Activated gamma-delta T cell treated with Interleukin-2 at 50 U/mL for 16 hours (primary cell): ENCODE data around the gene TNFRSF19.

Experiments used
- DNase-seq: peaks from one replicate; pipeline ENCODE4 v3.0.0-alpha.2; 2020

The TNFRSF19 gene

DNA sequence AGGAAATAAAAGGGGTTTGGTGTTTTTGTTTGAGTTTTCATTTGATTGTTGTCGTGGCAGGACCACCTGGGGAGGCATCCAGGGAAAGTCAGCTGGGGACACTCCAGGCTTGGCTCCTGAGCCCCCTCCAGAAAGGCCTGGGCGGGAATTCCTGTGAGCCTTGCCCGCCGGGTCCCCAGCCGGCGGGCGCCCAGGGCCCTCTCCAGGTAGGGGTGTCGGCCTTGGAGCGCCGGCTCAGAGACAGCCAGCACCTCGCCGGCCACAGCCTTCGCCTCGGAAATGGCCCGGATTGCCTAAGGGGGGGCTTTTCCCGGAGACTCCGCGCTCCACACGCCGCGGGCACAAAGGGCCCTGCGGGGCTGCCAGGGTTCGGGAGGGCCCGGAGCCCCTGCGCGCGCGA is 125.0 kb downstream of the TNFRSF19 start:
- DNase-seq = no peak

DNA sequence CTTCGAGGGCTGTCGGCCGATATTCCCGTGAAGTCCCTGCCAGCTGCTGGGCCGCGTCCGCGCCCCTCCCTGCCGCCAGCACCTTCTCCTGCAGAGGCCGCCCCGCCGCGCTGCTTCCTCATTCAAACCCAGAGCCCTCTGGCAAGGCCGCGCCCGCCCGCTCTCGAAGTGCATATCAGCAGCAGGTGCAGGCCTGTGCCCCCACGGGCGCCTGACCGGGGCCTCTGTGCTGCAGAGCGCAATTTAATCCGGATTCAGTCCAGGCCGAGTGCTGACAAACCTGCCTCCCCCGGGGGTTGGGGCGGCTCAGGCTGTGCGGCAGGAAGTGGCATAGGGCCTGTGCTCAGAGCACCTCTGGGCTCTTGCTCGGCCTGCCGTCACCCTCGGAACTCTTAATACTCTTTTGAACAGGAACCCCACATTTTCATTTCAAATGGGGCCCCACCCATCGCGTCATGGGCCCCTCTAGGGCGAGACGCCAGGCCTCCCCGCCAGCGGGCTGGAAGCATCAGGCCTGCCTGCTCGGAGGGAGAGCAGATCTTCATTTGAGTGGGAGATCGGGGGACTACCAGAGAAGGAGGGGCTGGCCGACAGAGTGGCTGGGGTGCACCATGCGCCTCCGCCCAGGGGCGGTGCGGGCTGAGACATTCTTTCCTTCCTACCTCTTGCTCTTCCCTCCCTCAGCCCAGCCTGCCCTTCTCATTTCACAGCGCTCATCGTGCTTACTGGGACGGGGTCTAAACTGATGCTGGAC is 125.7 kb downstream of the TNFRSF19 start:
- peak; percentile 62 for DNase-seq

DNA sequence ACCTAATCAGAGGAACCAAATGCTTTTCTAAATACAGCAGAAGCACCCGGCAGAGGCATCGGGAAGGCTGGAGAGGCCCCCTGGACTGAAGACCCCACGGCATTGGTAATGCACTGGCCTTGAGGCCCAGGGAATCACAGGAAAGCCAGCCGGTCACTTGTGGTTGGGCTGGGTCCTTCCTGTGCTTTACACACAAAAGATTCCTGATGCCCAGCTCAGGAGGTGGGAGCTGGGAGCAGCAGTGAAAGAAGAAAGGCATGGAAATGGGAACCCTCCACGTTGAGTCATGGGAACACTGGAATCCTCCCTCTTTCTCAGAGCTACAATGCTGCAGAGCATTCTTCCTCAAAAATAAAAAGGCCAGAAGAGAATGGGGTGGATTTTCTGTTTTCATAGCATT is 126.4 kb downstream of the TNFRSF19 start:
- no peak for DNase-seq

DNA sequence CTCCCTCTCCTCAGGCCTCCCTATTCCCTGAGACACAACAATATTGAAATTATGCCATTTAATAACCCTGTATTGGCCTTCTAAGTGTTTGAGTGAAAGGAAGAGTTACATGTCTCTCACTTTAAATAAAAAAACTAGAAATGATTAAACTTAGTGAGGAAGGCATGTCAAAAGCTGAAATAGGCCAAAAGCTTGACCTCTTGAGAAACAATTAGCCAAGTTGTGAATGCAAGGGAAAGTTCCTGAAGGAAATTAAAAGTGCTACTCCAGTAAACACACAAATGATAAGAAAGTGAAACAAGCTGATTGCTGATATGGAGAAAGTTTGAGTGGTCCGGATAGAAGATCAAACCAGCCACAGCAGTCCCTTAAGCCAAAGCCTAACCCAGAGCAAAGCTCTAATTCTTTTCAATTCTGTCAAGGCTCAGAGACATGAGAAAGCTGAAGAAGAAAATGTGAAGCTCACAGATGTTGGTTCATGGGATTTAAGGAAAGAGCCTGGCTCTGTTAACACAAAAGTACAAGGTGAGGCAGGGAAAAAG is 127.6 kb downstream of the TNFRSF19 start:
- no peak for DNase-seq

DNA sequence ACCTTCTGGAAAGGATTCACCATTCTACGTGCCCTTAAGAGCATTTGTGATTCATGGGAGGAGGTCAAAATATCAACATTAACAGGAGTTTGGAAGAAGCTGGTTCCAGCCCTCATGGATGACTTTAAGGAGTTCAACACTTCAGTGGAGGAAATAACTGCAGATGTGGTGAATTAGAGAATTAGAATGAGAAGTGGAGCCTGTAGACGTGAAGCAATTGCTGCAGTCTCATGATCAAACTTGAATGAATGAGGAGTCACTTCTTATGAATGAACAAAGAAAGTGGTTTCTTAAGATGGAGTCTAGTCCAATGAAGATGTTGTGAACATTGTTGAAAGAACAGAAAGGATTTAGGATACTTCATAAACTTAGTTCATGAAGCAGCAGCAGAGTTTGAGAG is 129.1 kb downstream of the TNFRSF19 start:
- DNase-seq = no peak

DNA sequence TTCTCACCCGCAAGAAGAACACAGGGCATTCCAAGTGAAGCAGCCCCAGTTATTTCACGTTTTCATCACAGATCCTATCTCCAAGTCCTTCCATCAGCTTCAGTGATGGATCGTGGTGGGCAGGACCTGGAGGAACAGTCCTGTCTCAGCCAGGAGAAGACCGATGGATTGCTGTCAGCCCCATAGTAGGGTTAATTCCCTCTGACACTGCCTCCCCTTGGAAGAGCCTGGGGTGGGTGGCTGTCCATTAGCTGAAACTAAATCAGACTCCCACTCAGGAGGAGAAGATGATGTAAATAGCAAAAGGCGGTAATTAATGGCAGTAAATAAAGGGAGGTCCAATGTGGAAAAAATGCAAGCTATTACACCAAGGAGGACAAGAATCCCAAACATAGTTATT is 131.0 kb downstream of the TNFRSF19 start:
- DNase-seq = no peak

DNA sequence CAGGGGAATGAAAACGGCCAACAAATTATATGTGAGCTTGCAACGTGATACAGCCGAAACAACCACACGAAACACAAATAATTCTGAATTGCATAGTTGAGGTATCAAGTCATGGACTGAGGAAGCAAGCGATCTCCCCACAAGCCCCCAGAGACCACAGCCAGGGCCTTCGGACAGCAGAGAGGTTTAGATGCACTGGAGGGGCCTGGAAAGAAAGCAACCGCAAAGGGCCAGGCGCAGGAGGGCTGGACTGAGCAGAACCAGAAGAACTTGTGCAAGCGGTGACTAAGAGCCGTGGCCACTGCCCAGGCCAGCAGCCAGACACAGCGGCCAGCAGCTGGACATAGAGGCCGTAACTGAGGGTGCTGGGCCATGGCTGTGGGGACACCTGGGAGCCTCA is 131.4 kb downstream of the TNFRSF19 start:
- DNase-seq = no peak

DNA sequence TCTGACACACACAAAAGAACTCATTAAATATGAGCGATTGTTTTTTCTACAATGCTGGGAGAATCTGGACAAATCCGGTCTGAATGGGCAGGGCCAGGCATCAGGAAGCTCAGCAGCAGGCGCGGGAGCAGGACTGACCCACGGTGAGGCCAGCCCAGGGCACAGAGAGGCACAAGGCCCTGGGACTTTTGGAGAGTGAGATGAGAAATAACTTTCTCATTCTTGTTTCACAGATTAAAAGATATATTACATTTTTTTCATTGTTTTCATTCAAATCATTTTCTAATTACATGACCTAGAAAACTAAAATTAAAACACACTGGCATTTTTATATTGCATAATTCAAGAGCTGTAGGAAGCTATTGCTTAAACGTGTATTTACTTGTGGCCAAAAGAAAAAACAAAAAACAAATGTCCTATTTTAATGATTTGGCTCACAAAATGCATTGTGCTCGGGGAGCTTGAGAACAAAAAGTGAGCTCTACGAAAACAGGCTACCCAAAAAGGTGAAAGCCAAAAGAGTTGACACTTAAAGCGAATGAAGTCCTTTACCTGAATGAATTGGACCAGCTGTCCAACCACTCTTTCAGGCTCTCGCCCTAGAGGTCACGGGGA is 133.1 kb downstream of the TNFRSF19 start:
- no peak for DNase-seq

DNA sequence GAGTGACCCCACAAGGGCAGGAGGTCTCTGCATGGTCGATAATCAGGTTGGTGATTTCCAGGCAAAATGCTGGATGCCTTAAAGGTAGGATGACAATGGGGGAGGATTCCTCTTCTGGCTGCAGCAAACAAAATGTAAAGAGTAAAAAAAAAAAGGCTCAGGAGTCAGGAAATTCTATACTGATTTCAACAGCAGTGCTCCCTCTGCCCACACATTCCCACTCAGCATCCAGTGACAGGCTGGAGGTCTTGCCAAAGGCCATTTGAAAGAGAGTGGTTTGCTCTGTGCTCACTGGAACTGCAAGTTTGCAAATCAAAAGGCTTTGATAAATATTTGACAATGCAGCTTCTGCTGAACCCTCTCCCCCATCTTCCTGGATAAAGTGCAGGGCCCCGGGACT is 135.4 kb downstream of the TNFRSF19 start:
- DNase-seq = no peak

DNA sequence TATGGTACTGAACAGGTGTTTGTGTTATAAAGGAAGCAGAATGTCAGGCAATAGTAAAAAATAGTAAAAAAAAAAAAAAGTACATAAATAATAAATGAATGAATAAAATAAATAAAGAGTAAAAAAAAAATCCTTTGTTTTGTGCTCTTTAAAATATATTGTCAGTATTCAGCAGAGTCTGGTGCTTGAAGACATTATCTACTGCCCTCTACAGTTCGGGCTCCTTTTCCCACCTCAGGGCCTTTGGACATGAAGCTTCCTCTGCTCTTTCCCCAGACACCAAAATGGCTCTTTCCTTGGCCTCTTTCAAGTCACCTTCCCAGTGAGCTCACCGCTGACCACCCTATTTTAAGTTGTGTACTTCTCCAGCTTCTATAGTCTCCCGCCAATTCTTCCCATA is 137.5 kb downstream of the TNFRSF19 start:
- no peak for DNase-seq

DNA sequence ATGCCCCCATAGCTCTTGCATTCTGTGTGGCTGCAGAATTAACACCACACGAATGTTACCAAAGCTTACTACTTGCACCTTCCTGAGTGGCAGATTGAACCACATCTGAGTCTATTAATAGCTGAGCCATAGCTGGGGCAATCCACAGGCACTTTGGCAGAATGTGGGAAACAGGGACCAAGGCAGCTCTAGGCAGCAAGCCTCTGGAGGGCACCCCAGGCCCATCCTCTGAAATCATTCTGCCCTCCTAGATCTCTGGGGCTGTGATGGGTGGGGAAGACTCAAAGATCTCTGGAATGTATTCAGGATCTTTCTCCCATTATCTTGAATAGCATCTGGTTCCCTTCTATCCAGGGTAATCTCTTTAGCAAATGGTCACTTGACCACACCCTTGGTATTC is 139.3 kb downstream of the TNFRSF19 start:
- no peak for DNase-seq

DNA sequence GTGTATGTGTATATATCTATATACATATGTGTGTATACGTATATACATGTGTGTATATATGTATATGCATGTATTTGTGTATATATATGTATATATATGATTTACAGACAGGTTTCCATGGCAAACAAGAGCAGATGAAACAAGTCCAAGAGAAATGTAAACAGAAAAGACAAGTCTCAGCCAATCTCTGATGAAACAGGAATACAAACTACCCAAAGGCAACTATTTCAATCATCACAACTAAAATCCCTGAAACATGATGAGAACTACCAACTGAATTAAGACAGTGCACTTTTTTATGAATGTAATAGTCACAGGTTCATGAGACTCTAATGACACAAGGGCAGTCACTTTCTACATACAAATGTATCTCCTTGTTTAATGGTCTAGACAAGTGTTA is 140.2 kb downstream of the TNFRSF19 start:
- DNase-seq = no peak

DNA sequence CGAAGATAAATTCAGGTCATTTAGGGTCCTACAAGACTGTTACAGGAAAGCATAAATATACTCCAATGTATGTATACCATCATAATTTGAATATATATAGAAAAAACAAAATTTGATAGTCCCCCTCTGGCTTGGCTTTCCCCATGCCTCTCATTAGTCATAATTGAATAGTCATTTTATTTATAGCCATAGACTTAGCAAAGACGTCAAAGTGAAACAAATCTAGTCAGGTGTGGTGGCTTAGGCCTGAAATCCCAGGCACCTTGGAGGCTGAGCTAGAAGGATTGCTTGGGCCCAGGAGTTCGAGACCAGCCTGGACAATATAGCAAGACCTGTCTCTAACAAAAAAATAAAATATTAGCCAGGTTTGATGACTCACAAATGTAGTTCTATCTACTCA is 141.1 kb downstream of the TNFRSF19 start:
- no peak for DNase-seq

DNA sequence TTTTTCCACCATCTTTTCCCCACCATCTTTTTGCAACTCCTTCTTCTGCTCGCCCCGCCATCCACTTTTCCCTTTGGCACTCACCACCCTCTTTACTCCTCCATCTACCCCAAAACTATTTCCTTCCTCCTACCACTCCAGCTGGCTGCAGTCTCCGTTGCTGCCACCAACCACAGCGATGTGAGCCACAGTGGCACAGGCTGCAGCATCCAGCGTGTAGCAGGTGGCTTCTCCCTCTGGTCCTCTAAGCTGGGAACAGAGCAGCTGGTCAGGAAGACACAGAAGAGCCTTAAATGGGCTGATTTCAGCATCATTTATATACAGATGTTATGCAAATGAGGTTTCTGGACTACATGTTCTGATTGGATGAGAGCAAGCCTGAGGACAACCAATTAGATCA is 144.5 kb downstream of the TNFRSF19 start:
- DNase-seq = no peak

DNA sequence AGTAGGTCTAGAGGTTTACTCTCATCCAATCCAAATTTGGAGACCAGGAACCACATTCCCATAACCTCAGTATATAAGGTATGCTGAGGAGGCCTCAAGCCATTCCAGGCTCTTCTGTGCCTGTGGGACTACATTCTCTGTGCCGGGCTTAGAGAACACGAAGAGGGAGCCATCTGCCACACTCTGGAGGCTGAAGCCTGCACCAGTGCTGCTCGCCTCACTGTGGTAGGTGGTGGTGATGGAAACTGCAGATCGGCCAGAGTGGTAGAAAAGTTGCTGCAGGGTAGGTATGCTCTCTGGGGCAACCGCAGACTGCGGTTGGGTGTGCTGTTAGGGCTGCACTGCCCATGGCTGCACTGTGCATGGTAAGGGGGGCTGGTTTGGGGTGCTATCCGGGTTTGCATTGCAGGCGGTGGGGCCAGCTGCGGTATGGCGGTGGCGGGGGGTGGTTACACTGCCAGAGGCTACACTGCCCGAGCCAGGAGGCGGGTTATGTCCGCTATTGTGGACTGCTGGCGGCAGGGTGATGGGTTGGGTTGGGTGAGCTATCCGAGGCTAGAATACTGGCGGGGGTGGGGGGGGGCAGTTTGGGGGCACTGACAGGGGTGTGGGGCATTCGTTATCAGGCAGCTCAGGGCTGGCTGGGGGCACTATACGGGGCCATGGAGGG is 145.0 kb downstream of the TNFRSF19 start:
- DNase-seq = no peak

DNA sequence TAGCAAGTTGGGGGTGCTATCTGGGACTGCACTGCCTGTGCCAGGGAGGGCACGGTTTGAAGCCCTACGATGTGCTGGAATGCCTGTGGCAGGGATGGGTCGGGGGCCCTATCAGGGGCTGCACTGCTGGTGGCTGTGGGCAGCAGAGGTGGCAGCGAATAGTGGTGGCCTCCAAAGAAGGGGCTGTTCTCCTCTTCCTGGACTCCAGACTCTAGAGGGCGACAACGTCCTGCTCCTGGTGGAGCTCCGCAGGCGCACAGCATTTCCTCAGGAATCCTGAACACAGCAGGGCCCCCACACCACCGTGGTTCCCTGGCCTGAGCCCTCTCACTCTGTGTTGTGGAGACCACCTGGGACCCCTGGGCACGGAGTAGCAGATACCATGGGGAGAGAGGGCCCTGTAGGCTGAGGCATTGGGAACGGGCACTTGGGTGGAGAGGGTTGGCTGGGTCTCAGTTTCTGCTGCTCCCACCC is 145.6 kb downstream of the TNFRSF19 start:
- no peak for DNase-seq

DNA sequence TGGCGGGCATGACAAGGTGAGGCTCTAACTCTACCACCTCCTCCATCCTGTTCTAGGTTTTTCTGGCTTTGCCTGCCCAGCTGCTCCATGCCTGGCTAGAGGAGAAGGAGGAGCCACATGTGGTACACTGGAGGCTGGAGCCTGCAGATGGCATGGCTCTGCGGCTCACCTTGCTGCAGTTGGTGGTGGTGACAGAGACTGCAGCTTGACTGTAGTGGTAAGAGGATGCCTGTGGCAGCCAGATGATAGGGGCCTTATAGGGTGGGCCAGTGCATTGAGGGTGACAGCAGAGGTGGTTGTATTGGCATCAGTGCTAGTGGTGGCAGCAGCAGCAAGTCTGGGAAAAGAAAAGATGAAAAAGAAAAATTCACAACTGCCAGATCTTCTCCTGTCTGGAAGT is 146.2 kb downstream of the TNFRSF19 start:
- DNase-seq = no peak

DNA sequence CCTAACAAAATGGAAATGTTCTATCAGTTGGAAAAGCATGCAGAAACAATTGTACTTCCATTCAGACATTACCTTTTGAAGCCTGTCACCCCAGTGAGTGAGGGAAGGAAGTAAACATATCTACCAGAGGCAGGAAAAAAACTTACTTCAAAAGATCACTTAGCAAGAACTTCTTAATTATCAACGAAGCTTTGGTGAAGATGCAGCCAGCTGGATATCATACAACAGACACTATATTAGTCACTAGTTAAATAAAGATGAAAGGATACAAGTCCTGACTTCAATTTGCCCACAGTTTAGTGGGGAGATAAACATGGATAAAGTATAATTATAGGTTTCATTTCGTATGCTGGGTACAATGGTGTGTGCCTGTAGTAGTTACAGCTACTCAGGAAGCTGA is 148.8 kb downstream of the TNFRSF19 start:
- no peak for DNase-seq

DNA sequence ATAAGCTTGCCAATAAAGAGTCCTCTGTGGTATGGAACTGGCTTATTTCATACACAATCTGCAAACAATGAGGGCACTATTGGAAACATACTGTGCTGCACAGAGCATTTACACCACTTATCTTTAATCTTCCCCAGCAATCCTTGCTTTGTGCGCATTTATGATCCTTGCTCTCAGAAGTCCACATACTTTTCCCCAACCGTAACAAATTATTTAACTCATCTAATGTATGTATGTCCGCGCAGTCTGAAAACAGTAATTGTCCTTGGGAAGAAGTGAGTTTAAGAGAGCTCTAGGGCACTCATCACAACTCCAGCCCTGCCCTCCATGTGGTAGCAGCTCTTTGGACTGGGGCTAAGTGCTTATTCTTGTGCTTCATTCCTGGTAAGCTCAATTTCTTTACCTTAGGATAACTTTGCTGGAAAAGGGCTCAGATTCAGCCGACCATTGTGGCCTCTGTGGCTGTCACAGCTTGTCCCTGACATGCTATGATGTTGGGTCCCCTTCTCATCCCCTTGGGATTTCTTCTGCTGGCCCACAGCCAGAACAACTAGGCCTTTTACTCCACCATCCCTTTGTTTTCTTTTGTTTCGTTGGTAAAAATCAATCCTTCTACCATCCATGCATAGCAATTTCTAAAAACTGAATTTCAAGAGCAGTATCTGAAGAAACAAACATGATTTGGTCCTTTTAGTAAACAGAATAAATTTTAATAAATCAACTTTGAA is 152.7 kb downstream of the TNFRSF19 start:
- no peak for DNase-seq

DNA sequence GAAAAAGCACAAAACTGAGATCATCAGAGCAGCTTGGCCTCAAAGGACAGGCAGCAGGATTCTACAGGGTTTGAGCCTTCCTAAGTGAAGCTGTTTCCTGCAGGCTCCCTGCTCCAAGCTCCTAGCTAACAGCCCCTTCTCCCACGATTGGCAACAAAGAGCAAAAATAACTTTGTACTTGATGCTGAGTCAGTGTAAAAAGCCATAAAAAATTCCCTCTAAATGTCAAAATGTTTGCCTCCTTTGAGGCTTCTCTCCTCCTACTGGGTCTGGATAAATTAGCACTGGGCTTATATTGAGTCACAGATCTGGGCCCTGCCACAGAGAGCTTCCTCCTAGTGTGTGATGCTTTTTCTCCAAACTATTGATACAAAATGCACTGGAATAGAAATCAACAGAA is 153.3 kb downstream of the TNFRSF19 start:
- DNase-seq = no peak

DNA sequence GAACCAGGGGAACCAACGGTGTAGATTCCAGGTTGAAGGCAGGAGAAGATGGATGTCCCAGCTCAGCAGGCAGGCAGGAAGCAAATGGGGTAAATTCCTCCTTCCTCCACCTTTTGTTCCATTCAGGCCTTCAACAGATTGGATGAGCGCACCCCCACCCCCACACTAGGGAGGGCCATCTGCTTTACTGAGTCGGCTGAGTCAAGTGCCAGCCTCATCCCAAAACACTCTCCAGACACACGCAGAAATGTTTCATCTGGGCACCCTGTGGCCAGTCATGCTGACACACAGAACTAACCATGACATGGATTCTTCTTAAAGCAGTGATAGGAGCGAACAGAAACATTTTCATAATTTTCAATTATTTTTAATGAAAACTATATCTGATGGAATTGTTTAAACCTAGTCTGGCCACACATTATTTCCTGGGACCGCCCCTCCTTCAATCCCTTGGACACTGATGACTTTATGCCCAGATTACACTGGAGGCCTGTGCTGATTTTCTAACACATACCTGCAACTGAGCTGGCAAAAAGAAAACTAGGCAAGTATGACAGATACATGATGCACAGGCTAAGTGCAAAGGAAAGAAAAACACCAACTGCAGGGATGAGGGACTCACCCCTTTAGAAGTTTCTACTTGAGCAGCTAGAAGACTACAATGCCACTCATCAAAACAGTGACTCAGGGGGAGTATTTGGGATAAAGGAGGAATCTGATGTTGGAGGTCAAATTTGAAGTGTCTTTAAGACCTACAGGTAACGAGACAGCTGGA is 154.2 kb downstream of the TNFRSF19 start:
- DNase-seq = no peak
